NCI-H748 treated with DMSO at 0.1 percent for 48 hours (cell line): ENCODE data around the gene SLC44A1.

Experiments used
- DNase-seq: peaks from one replicate; lab custom pipeline; 2025; lab: John Stamatoyannopoulos, UW

SLC44A1 gene

GRCh38 chr9:105273731-105274130 lies 29.3 kb downstream of the SLC44A1 start:
- DNase-seq: no peak

- no peak for DNase-seq
Observed at GRCh38 chr9:105275111-105275510, 30.7 kb downstream of the SLC44A1 start.

- no peak for DNase-seq
Observed at GRCh38 chr9:105275938-105276337, 31.5 kb downstream of the SLC44A1 start.

GRCh38 chr9:105278751-105279150 lies 34.3 kb downstream of the SLC44A1 start:
- no peak for DNase-seq

GRCh38 chr9:105280691-105281090 lies 36.2 kb downstream of the SLC44A1 start:
- DNase-seq: no peak

GRCh38 chr9:105281272-105281671 lies 36.8 kb downstream of the SLC44A1 start:
- no peak for DNase-seq

- no peak for DNase-seq
Observed at GRCh38 chr9:105281926-105282325, 37.5 kb downstream of the SLC44A1 start.

- DNase-seq: no peak
Observed at GRCh38 chr9:105282870-105283621, 38.6 kb downstream of the SLC44A1 start.

GRCh38 chr9:105283795-105284194 lies 39.3 kb downstream of the SLC44A1 start:
- DNase-seq: no peak

GRCh38 chr9:105284463-105284862 lies 40.0 kb downstream of the SLC44A1 start:
- DNase-seq: no peak

GRCh38 chr9:105286098-105286497 lies 41.6 kb downstream of the SLC44A1 start:
- DNase-seq: no peak

GRCh38 chr9:105289305-105289704 lies 44.9 kb downstream of the SLC44A1 start:
- DNase-seq: no peak

GRCh38 chr9:105290418-105290817 lies 46.0 kb downstream of the SLC44A1 start:
- DNase-seq: no peak

- no peak for DNase-seq
Observed at GRCh38 chr9:105290954-105291353, 46.5 kb downstream of the SLC44A1 start.

- DNase-seq: no peak
Observed at GRCh38 chr9:105291422-105291859, 47.0 kb downstream of the SLC44A1 start.

- no peak for DNase-seq
Observed at GRCh38 chr9:105291938-105292337, 47.5 kb downstream of the SLC44A1 start.

GRCh38 chr9:105293408-105293807 lies 49.0 kb downstream of the SLC44A1 start:
- DNase-seq: no peak

- no peak for DNase-seq
Observed at GRCh38 chr9:105295201-105295550, 50.7 kb downstream of the SLC44A1 start.

- no peak for DNase-seq
Observed at GRCh38 chr9:105295986-105296385, 51.5 kb downstream of the SLC44A1 start.

- no peak for DNase-seq
Observed at GRCh38 chr9:105296445-105296844, 52.0 kb downstream of the SLC44A1 start.

- DNase-seq: no peak
Observed at GRCh38 chr9:105296877-105297287, 52.4 kb downstream of the SLC44A1 start.

GRCh38 chr9:105297442-105298075 lies 53.1 kb downstream of the SLC44A1 start:
- no peak for DNase-seq

- no peak for DNase-seq
Observed at GRCh38 chr9:105299190-105299854, 54.9 kb downstream of the SLC44A1 start.
